Stimulated activated memory B cell treated with anti-CD40 and anti-IgM and Interleukin-4, amounts not matched to agents 10 μg/mL and 1 μg/mL and 100 μg/mL, for 72 hours (primary cell): Measurements from ENCODE around the gene CTF1.

ENCODE experiments used
- ATAC-seq: fragments of 150-1000 bp; cut with Tn5 transposase; 2 replicates; pipeline ENCODE4 v1.10.0; 2021
- H3K27ac Mint-ChIP-seq: one replicate; pipeline ENCODE4 v1.8.0; 2022; ENCODE audit warnings: mild to moderate bottlenecking, mixed read lengths
- H3K27me3 Mint-ChIP-seq: one replicate; pipeline ENCODE4 v1.8.0; 2022; ENCODE audit warnings: mixed read lengths
- H3K36me3 Mint-ChIP-seq: one replicate; pipeline ENCODE4 v1.8.0; 2022; ENCODE audit warnings: mixed read lengths
- H3K4me1 Mint-ChIP-seq: one replicate; pipeline ENCODE4 v1.8.0; 2022; ENCODE audit warnings: mixed read lengths
- H3K4me3 Mint-ChIP-seq: one replicate; pipeline ENCODE4 v1.8.0; 2022; ENCODE audit warnings: mild to moderate bottlenecking, moderate library complexity, mixed read lengths
- H3K9me3 Mint-ChIP-seq: one replicate; pipeline ENCODE4 v1.8.0; 2022; ENCODE audit warnings: mixed read lengths

CTF1 gene

GRCh38 chr16:30918614-30919013 is 22.2 kb downstream of the CTF1 start:
- Mint-ChIP-seq H3K4me1 (peaks cover 22% of the 10 kb centered on the region), H3K9me3 (no peaks in the 10 kb centered on the region), H3K27me3 (no peaks in the 10 kb centered on the region), H3K27ac (no peak overlapping the region), H3K36me3 (no peaks in the 10 kb centered on the region), H3K4me3 (no peak overlapping the region)
- ATAC-seq = no peak

- ATAC-seq = no peak
- Mint-ChIP-seq H3K4me3 (peak overlapping the region; percentile 94), H3K27ac (peak overlapping the region; percentile 96), H3K36me3 (peaks cover 1% of the 10 kb centered on the region), H3K27me3 (no peaks in the 10 kb centered on the region), H3K4me1 (peaks cover 29% of the 10 kb centered on the region), H3K9me3 (no peaks in the 10 kb centered on the region)
Observed at GRCh38 chr16:30920891-30921290, 24.5 kb downstream of the CTF1 start.

DNA sequence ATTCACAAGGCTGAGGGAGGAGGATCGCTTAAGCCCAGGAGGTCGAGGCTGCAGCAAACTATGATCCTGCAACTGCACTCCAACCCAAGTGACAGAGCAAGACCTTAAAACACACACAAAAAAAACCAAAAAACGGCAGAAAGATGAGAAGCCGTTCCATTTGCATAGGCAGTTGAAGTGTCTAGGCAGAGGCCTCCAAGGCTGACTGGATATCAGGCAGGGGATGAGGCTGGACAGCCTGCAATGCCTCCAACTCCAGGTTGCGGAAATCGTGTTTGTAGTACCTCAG is 25.0 kb downstream of the CTF1 start:
- H3K4me3 Mint-ChIP-seq = peak overlapping the region; percentile 94
- H3K4me1 Mint-ChIP-seq = peaks cover 34% of the 10 kb centered on the region

GRCh38 chr16:30921748-30922419 is 25.5 kb downstream of the CTF1 start:
- peaks cover 11% of the 10 kb centered on the region for H3K36me3 Mint-ChIP-seq
- H3K4me1 Mint-ChIP-seq = peaks cover 39% of the 10 kb centered on the region
- peak overlapping the region; percentile 96 for H3K27ac Mint-ChIP-seq
- peak overlapping the region; percentile 94 for H3K4me3 Mint-ChIP-seq
- H3K27me3 Mint-ChIP-seq = no peaks in the 10 kb centered on the region
- H3K9me3 Mint-ChIP-seq = no peaks in the 10 kb centered on the region
- ATAC-seq = peak; percentile 0

More for the DNA sequence above, 25.0 kb downstream of the CTF1 start:
- no peaks in the 10 kb centered on the region for H3K27me3 Mint-ChIP-seq
- H3K9me3 Mint-ChIP-seq = no peaks in the 10 kb centered on the region
- H3K27ac Mint-ChIP-seq = peak overlapping the region; percentile 96
- peaks cover 6% of the 10 kb centered on the region for H3K36me3 Mint-ChIP-seq
- no peak for ATAC-seq

- Mint-ChIP-seq H3K27me3 (no peaks in the 10 kb centered on the region), H3K36me3 (peaks cover 13% of the 10 kb centered on the region), H3K4me1 (peaks cover 42% of the 10 kb centered on the region), H3K4me3 (peak overlapping the region; percentile 94), H3K9me3 (no peaks in the 10 kb centered on the region), H3K27ac (peak overlapping the region; percentile 96)
- ATAC-seq = peak; percentile 89
Observed at GRCh38 chr16:30922420-30922959, 26.1 kb downstream of the CTF1 start.

DNA sequence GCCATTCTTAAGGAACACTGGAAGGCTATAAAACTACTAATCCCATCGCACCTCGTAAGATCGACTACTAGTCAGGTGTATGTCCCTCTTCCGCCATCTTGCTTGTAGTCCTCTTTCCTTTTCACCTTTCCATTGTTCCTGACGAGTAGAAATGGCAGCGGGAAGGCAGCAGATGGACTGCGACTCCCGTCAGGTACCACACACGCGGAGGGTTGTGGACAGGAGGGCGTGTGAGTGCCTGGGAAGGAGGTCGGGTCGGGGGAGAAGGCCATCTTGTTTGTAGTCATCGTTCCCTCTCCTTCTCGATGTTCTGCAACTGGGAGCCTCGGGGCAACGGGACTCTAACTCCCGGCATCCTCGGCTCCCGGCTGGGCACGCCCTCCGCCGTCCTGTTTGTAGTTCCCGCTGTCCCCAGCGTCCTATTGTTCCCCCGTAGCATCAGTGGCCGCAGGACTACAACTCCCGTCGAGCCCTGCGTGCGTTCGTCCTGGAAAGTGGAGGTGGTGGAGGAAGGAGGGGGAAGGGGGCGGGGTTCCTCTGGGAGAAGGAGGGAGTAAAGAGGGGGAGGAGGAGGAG is 26.6 kb downstream of the CTF1 start:
- Mint-ChIP-seq H3K4me3 (peak overlapping the region; percentile 94), H3K9me3 (no peaks in the 10 kb centered on the region), H3K36me3 (peaks cover 13% of the 10 kb centered on the region), H3K4me1 (peaks cover 42% of the 10 kb centered on the region), H3K27me3 (no peaks in the 10 kb centered on the region), H3K27ac (peak overlapping the region; percentile 96)
- ATAC-seq = peak; percentile 85

- Mint-ChIP-seq H3K4me1 (peaks cover 42% of the 10 kb centered on the region), H3K4me3 (peak within 1 kb of the TSS; percentile 94), H3K27ac (peak within 1 kb of the TSS; percentile 96), H3K9me3 (no peaks in the 10 kb centered on the region), H3K36me3 (peaks cover 13% of the 10 kb centered on the region), H3K27me3 (no peaks in the 10 kb centered on the region)
- ATAC-seq = peak; percentile 1
Observed at GRCh38 chr16:30923554-30924075, 27.2 kb downstream of the CTF1 start, which contains the start of gene FBXL19. Gene FBXL19 (plus strand): TSS chr16:30923572. CDS start chr16:30925755, 2,183 bp downstream.

- no peaks in the 10 kb centered on the region for H3K9me3 Mint-ChIP-seq
- H3K36me3 Mint-ChIP-seq = peaks cover 13% of the 10 kb centered on the region
- no peaks in the 10 kb centered on the region for H3K27me3 Mint-ChIP-seq
- ATAC-seq = no peak
- peak overlapping the region; percentile 83 for H3K4me3 Mint-ChIP-seq
- peaks cover 42% of the 10 kb centered on the region for H3K4me1 Mint-ChIP-seq
- H3K27ac Mint-ChIP-seq = peak overlapping the region; percentile 75
Observed at GRCh38 chr16:30924076-30924912, 27.9 kb downstream of the CTF1 start.

DNA sequence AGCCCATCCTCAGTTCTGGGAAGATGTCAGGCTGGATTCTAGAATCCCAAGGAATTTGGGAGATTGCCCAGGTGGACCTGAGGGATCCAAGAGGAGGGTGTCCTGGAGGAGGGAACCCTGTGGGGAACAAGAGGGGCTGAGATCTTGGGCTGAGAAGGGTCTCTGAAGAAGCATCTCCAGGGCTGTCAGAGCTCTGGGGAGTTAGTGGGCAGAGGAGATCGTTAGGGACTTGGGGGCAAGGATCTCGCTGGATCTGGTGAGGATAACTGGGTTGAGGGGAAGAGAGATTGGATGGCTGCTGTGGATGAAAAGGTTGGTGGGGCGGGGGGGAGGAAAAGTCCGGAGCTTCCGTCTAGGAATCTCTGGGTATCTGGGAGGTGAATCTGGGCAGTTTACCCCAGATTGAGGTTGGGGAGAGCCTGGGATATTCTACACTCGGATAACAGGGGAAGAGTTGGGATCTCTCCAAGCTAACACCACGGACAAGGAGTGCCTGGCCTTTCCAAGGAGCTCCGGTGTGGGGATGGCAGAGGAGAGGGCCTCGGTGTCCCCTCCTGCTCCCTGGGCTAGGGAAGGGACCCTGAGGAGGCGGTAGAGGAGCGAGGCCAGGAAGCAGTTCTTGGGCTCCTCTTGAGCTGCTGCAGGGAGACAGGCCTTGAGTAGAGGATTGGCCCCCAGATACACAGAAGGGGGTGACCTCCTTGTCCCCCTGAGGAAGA is 28.7 kb downstream of the CTF1 start:
- Mint-ChIP-seq H3K4me3 (peak overlapping the region; percentile 83), H3K36me3 (peaks cover 13% of the 10 kb centered on the region), H3K9me3 (no peaks in the 10 kb centered on the region), H3K27ac (peak overlapping the region; percentile 75), H3K4me1 (peaks cover 42% of the 10 kb centered on the region), H3K27me3 (no peaks in the 10 kb centered on the region)
- no peak for ATAC-seq

DNA sequence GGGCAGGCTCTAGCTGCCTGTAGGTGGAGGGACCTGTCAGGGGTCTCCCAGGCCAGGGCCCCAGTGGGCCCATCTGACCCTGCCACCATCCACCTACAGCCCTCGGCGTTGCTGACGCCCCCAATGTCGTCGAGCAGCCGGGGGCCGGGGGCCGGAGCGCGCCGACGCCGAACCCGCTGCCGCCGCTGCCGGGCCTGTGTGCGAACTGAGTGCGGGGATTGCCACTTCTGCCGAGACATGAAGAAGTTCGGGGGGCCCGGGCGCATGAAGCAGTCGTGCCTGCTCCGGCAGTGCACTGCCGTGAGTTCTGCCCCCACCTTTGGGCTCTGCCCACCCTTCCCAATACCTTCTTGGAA is 29.2 kb downstream of the CTF1 start:
- H3K4me1 Mint-ChIP-seq = peaks cover 42% of the 10 kb centered on the region
- H3K9me3 Mint-ChIP-seq = no peaks in the 10 kb centered on the region
- no peaks in the 10 kb centered on the region for H3K27me3 Mint-ChIP-seq
- H3K4me3 Mint-ChIP-seq = no peak overlapping the region
- ATAC-seq = no peak
- H3K27ac Mint-ChIP-seq = peak overlapping the region; percentile 50
- H3K36me3 Mint-ChIP-seq = peaks cover 16% of the 10 kb centered on the region

DNA sequence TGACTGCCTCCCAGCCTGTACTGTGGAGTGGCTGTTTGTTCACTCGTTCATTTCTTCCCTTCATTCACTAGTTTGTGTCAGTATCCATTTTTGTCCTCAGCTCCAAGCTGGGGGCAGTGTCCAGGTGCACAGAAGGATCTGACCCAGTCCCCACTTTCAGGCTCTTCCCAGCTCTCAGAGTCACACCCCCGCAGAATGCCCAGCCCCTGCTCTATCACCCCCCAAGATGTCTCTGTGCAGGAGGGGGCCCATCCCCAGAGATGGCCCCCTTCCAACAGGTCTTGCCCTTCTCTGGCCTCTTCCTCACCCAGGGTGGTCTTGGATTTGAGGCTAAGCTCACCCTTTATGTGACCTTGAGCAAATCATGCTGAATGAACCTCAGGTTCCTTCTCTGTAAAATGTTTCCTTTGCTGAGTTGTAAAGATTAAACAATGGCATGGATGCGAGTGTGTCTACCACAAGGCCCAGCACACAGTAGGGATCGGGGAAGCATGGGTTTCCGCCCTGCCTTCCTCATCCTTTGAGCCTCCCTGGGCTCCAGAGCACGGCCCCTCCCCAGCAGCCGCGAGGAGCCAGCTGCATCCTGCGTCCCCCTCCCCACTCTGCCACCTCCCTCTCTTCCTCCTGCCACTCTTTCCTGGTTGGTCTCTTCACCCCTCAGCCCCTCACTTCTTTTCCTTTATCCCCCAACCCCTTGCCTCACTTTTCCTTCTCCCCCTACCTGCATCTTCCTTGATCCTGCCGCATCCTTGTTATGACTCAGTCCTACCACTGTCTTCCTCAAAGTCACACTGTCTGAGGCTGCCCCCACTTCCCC is 29.8 kb downstream of the CTF1 start:
- no peak for ATAC-seq
- H3K4me3 Mint-ChIP-seq = peak overlapping the region; percentile 0
- H3K36me3 Mint-ChIP-seq = peaks cover 22% of the 10 kb centered on the region
- no peaks in the 10 kb centered on the region for H3K27me3 Mint-ChIP-seq
- H3K9me3 Mint-ChIP-seq = no peaks in the 10 kb centered on the region
- peak overlapping the region; percentile 50 for H3K27ac Mint-ChIP-seq
- peaks cover 37% of the 10 kb centered on the region for H3K4me1 Mint-ChIP-seq

DNA sequence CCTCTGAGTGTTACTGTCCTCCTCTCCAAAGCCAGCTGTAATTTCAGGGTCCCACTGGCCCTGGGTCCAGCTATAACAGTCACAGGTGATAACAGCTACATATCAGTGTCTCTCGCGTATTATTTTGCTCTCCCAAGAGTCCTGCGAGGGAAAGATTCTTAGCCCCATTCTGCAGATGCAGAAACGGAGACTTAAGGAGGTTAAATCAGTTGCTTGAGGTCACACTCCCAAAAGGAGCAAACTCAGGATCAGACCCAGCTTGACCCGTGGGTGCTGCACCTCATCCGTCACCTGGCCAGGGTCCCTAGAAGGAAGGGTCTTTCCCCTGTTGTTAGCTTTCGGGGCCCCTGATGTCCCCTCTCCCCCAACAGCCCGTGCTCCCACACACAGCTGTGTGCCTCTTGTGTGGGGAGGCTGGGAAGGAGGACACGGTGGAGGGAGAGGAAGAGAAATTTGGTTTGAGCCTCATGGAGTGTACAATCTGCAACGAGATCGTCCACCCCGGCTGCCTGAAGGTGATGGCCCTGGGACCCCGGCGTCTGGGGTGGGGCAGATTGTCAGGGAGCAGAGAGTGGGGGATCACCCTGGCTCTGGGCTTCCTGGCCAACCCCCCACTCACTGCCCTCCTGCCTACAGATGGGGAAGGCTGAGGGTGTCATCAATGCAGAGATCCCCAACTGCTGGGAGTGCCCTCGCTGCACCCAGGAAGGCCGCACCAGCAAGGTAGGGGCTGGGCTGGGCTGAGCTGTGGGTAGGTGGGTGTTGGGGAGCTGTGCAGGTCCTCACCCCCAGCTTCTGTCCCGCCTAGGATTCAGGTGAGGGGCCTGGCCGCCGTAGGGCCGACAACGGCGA is 30.7 kb downstream of the CTF1 start:
- Mint-ChIP-seq H3K27ac (peak overlapping the region; percentile 50), H3K27me3 (no peaks in the 10 kb centered on the region), H3K4me1 (peaks cover 27% of the 10 kb centered on the region), H3K36me3 (peaks cover 28% of the 10 kb centered on the region), H3K9me3 (no peaks in the 10 kb centered on the region), H3K4me3 (no peak overlapping the region)
- ATAC-seq = no peak

DNA sequence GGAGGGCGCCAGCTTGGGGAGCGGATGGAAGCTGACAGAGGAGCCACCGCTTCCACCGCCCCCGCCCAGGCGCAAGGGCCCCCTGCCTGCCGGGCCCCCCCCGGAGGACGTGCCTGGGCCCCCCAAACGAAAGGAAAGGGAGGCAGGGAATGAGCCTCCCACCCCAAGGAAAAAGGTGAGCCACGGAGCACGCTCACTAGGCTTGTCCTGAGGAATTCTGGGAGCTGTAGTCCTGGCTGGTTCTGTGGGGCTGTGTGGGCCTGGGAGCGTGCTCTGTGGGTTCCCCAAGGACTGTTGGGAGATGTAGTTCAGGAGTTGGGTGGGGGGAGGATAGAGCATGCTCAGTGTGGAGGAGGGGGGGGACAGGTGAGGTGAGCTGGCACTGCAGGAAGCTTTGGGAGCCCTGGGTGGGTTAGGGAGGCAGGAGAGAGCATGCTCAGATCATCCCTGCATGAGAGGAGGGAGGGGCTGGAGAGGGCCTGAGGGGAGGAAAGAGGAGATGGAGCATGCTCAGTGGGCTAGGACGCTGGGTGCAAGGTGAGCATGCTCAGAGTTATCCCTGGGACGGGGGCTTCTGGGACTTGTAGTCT is 31.5 kb downstream of the CTF1 start:
- no peak overlapping the region for H3K27ac Mint-ChIP-seq
- H3K4me1 Mint-ChIP-seq = peaks cover 26% of the 10 kb centered on the region
- H3K4me3 Mint-ChIP-seq = no peak overlapping the region
- H3K9me3 Mint-ChIP-seq = no peaks in the 10 kb centered on the region
- H3K27me3 Mint-ChIP-seq = no peaks in the 10 kb centered on the region
- peaks cover 35% of the 10 kb centered on the region for H3K36me3 Mint-ChIP-seq
- ATAC-seq = peak; percentile 10
